ENCODE data around the gene ABCA4.

Gene ABCA4

DNA sequence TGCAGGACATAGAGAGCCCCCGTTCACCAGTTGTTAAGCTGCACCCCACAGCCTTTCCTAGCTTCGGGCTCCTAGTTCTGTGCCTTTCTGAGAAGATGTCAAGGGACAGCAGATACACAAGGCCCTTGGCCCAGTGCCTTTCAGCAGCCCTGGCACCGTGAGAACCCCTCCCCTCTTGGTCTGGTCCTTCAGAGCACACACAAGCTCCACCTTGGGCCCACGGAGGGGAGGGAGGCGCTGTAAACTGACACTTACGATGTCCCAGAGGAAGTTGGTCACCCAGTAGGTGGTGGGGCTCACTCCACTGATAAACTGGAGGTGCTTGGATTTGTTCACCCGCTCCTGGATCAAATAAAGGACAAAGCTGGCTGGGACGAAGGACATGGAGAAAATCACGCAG, 101.6 kb downstream of the ABCA4 start:
- Histone ChIP-seq H3K27ac (ENCODE audit: low read depth in 2 of 2, low read length in 2 of 2) (no peak overlapping the region), H3K9ac (ENCODE audit: low read depth in 1 of 2, low read length in 2 of 2) (no peak overlapping the region), H3K4me3 (ENCODE audit: low read length in 2 of 2) (no peak overlapping the region), H3K27me3 (ENCODE audit: control insufficient read depth in 2 of 2, insufficient read depth in 2 of 2, low read length in 2 of 2) (no peaks in the 10 kb centered on the region), H3K4me1 (ENCODE audit: control insufficient read depth in 2 of 2, insufficient read depth in 2 of 2, low read length in 2 of 2) (no peaks in the 10 kb centered on the region), H3K36me3 (ENCODE audit: control insufficient read depth in 2 of 2, insufficient read depth in 2 of 2, low read length in 2 of 2) (no peaks in the 10 kb centered on the region), H3K9me3 (ENCODE audit: control insufficient read depth in 2 of 2, low read length in 2 of 2) (no peaks in the 10 kb centered on the region)

DNA sequence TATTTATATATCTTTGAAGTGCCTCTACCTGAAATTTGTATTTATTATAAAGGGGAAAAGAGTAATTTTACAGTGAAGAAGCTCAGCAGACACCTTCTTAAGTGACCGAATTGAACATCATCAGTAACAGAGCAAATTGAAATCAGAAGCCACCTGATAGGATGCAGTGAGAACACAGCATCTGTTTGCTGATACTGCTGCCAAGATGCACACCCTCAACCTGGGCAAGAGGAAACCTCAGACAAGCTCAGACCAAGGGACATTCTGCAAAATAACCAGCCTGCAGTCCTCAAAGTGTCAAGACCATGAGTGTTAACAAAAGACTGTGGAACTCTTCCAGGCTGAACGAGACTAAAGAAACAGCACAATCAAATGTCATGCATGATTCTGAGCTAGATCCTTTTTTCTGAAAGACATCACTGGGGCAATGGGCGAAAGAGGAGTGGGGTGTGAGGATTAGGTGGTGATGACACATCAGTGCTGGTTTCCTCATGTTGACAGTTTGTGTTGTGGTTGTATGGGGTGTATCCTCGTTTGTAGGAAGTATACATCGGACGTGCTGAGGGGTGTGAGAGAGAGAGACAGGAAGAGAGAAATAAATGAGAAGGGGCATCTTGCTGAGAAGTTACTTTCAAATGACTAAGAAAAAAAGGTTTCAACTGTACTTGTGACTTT, 103.7 kb downstream of the ABCA4 start:
- H3K4me3 ChIP-seq (ENCODE audit: low read length in 2 of 2) = no peak overlapping the region
- H3K36me3 ChIP-seq (ENCODE audit: control insufficient read depth in 2 of 2, insufficient read depth in 2 of 2, low read length in 2 of 2) = no peaks in the 10 kb centered on the region
- no peak overlapping the region for H3K9ac ChIP-seq (ENCODE audit: low read depth in 1 of 2, low read length in 2 of 2)
- no peak overlapping the region for H3K27ac ChIP-seq (ENCODE audit: low read depth in 2 of 2, low read length in 2 of 2)
- no peaks in the 10 kb centered on the region for H3K27me3 ChIP-seq (ENCODE audit: control insufficient read depth in 2 of 2, insufficient read depth in 2 of 2, low read length in 2 of 2)
- peaks cover 0 to 5% of the 10 kb centered on the region in 2 donors for H3K4me1 ChIP-seq (ENCODE audit: control insufficient read depth in 2 of 2, insufficient read depth in 2 of 2, low read length in 2 of 2)
- no peaks in the 10 kb centered on the region for H3K9me3 ChIP-seq (ENCODE audit: control insufficient read depth in 2 of 2, low read length in 2 of 2)

DNA sequence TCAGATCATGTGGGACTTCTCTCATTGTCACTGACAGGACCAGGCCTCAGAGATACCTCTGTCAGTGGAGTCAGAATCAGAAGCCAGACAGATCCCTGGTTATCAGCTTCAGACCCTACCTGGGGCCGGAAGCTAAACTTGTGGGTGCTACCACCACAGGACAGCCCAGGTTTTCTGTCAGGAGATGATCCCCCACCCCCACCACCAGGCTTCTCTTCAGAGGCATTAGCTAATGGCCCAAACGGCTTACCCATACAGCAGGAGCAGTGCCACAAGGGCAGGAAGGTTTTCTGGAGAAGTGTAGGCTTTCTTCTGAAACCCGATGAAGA, 105.5 kb downstream of the ABCA4 start:
- H3K4me1 ChIP-seq (ENCODE audit: control insufficient read depth in 2 of 2, insufficient read depth in 2 of 2, low read length in 2 of 2) = peaks cover 0 to 5% of the 10 kb centered on the region in 2 donors
- H3K9ac ChIP-seq (ENCODE audit: low read depth in 1 of 2, low read length in 2 of 2) = no peak overlapping the region
- H3K27ac ChIP-seq (ENCODE audit: low read depth in 2 of 2, low read length in 2 of 2) = no peak overlapping the region
- H3K36me3 ChIP-seq (ENCODE audit: control insufficient read depth in 2 of 2, insufficient read depth in 2 of 2, low read length in 2 of 2) = no peaks in the 10 kb centered on the region
- H3K9me3 ChIP-seq (ENCODE audit: control insufficient read depth in 2 of 2, low read length in 2 of 2) = no peaks in the 10 kb centered on the region
- H3K27me3 ChIP-seq (ENCODE audit: control insufficient read depth in 2 of 2, insufficient read depth in 2 of 2, low read length in 2 of 2) = no peaks in the 10 kb centered on the region
- no peak overlapping the region for H3K4me3 ChIP-seq (ENCODE audit: low read length in 2 of 2)

DNA sequence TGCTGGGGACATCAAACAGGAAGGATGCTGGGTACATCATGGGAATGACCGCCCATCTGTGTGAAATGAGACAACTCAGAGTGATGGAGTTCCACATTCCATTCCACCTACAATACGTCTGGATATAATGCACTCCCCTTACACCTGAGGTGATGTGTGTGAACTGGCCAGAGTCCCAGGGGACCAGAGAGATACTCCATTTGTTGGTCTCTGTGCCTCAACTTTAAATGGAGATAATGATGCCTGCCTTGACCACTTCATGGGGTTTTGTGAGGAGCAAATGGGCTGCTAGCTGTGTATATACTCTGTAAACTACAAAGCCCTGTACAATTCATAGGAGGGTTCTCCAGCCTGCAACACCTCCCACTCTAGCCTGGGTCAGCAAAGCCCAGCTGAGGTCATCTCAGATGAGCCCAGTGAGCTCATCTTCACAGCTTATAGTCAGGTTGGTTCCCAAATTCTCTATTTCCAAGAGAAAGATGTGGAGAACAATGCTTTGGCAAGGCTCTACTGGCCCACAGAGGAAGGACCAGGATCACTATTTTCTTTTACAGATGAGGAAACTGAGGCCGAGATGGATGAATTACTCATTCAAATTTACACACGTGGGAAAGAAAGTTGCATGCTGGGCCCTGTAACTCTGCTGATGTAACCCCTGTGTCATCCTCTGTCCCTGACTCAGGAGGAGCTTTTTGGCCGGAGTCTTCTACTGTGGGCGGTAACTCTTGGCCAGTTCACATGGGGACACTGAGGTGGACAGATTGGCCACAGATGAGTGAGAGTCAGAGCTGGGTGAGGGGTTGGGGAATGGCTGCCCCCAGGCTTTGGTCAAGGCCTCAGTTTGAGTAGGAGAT, 106.1 kb downstream of the ABCA4 start:
- H3K36me3 ChIP-seq (ENCODE audit: control insufficient read depth in 2 of 2, insufficient read depth in 2 of 2, low read length in 2 of 2) = no peaks in the 10 kb centered on the region
- H3K27me3 ChIP-seq (ENCODE audit: control insufficient read depth in 2 of 2, insufficient read depth in 2 of 2, low read length in 2 of 2) = no peaks in the 10 kb centered on the region
- no peak overlapping the region for H3K27ac ChIP-seq (ENCODE audit: low read depth in 2 of 2, low read length in 2 of 2)
- H3K4me1 ChIP-seq (ENCODE audit: control insufficient read depth in 2 of 2, insufficient read depth in 2 of 2, low read length in 2 of 2) = peaks cover 0 to 5% of the 10 kb centered on the region in 2 donors
- no peaks in the 10 kb centered on the region for H3K9me3 ChIP-seq (ENCODE audit: control insufficient read depth in 2 of 2, low read length in 2 of 2)
- no peak overlapping the region for H3K9ac ChIP-seq (ENCODE audit: low read depth in 1 of 2, low read length in 2 of 2)
- H3K4me3 ChIP-seq (ENCODE audit: low read length in 2 of 2) = no peak overlapping the region

DNA sequence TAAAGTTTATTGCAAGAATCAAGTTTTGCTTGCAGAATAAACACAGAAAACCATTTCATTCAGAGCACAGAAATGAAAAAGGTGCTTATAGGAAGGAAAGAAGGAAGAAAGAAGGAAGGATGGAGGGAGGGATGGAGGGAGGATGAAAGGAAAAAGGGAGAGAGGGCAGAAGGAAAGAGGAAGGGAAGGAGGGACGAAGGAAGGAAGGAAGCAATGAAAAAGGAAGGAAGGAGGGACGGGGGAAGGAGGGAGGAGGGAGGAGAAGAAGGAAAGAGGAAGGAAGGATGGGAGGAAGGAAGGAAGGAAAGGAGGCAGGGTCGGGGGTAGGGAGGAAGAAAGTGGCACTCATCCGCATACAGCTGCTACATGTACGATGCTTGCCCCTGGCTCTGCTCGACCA, 106.9 kb downstream of the ABCA4 start:
- Histone ChIP-seq H3K27me3 (ENCODE audit: control insufficient read depth in 2 of 2, insufficient read depth in 2 of 2, low read length in 2 of 2) (no peaks in the 10 kb centered on the region), H3K36me3 (ENCODE audit: control insufficient read depth in 2 of 2, insufficient read depth in 2 of 2, low read length in 2 of 2) (no peaks in the 10 kb centered on the region), H3K9ac (ENCODE audit: low read depth in 1 of 2, low read length in 2 of 2) (no peak overlapping the region), H3K4me1 (ENCODE audit: control insufficient read depth in 2 of 2, insufficient read depth in 2 of 2, low read length in 2 of 2) (peaks cover 0 to 5% of the 10 kb centered on the region in 2 donors), H3K4me3 (ENCODE audit: low read length in 2 of 2) (no peak overlapping the region), H3K27ac (ENCODE audit: low read depth in 2 of 2, low read length in 2 of 2) (no peak overlapping the region), H3K9me3 (ENCODE audit: control insufficient read depth in 2 of 2, low read length in 2 of 2) (no peaks in the 10 kb centered on the region)

DNA sequence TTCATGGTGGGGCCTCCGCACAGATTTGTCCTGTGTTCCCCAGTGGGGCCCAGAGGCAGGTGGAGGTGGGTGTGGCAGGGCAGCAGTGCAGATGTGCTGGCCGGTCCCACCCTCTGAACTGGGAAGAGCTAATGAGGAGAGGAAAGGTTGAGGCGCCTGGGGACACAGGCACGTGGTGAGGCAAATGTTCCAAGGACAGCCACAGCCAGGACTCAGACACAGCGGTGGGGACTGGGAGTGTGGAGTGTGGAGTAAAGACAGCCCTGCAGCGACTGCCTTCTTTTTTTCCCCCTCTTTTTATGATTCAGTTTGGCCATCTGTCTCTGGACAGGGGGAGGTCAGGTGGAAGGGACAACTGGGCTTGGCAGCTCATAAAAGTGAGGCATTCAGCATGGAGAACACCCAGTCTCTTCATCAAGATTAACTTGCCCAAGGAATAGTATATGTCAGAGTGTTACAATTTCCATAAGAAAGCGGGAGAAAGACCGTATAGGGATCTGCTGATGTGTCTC, 107.5 kb downstream of the ABCA4 start:
- no peak overlapping the region for H3K4me3 ChIP-seq (ENCODE audit: low read length in 2 of 2)
- peaks cover 0 to 5% of the 10 kb centered on the region in 2 donors for H3K4me1 ChIP-seq (ENCODE audit: control insufficient read depth in 2 of 2, insufficient read depth in 2 of 2, low read length in 2 of 2)
- no peaks in the 10 kb centered on the region for H3K36me3 ChIP-seq (ENCODE audit: control insufficient read depth in 2 of 2, insufficient read depth in 2 of 2, low read length in 2 of 2)
- no peak overlapping the region for H3K27ac ChIP-seq (ENCODE audit: low read depth in 2 of 2, low read length in 2 of 2)
- H3K9me3 ChIP-seq (ENCODE audit: control insufficient read depth in 2 of 2, low read length in 2 of 2) = no peaks in the 10 kb centered on the region
- no peaks in the 10 kb centered on the region for H3K27me3 ChIP-seq (ENCODE audit: control insufficient read depth in 2 of 2, insufficient read depth in 2 of 2, low read length in 2 of 2)
- no peak overlapping the region for H3K9ac ChIP-seq (ENCODE audit: low read depth in 1 of 2, low read length in 2 of 2)

DNA sequence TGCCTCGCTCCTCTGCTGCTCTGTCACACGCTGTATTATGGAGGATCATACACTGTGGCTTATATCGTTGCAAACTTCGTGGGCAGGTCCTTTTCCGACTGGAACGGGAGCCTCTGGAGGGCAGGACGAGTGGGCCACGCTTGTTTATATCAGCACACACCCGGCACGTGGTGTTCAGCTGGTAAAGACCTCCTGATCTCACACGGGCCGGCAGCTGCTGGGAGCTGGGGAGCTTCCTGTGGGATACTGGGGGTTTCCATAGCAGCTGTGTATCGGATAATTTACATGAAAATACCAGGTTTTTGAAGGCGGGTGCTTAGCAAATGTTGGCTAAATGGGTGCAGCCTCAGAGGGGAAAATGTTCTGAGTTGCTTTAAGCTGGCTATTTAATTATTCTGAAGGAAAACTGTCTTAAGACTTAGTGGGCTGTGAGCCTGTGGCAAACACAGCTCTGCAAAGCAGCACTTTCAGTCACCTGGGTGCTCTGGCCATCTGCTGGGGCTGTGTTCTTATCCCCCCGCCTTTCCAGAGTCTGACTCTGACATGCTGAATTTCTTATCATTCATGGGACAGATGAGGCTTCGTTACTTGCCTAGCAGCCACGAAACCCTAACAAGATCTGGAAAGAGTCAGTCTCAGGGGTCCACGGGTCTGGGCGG, 108.1 kb downstream of the ABCA4 start:
- Histone ChIP-seq H3K9ac (ENCODE audit: low read depth in 1 of 2, low read length in 2 of 2) (no peak overlapping the region), H3K4me3 (ENCODE audit: low read length in 2 of 2) (no peak overlapping the region), H3K36me3 (ENCODE audit: control insufficient read depth in 2 of 2, insufficient read depth in 2 of 2, low read length in 2 of 2) (no peaks in the 10 kb centered on the region), H3K27ac (ENCODE audit: low read depth in 2 of 2, low read length in 2 of 2) (no peak overlapping the region), H3K27me3 (ENCODE audit: control insufficient read depth in 2 of 2, insufficient read depth in 2 of 2, low read length in 2 of 2) (no peaks in the 10 kb centered on the region), H3K9me3 (ENCODE audit: control insufficient read depth in 2 of 2, low read length in 2 of 2) (no peaks in the 10 kb centered on the region), H3K4me1 (ENCODE audit: control insufficient read depth in 2 of 2, insufficient read depth in 2 of 2, low read length in 2 of 2) (peaks cover 0 to 5% of the 10 kb centered on the region in 2 donors)

DNA sequence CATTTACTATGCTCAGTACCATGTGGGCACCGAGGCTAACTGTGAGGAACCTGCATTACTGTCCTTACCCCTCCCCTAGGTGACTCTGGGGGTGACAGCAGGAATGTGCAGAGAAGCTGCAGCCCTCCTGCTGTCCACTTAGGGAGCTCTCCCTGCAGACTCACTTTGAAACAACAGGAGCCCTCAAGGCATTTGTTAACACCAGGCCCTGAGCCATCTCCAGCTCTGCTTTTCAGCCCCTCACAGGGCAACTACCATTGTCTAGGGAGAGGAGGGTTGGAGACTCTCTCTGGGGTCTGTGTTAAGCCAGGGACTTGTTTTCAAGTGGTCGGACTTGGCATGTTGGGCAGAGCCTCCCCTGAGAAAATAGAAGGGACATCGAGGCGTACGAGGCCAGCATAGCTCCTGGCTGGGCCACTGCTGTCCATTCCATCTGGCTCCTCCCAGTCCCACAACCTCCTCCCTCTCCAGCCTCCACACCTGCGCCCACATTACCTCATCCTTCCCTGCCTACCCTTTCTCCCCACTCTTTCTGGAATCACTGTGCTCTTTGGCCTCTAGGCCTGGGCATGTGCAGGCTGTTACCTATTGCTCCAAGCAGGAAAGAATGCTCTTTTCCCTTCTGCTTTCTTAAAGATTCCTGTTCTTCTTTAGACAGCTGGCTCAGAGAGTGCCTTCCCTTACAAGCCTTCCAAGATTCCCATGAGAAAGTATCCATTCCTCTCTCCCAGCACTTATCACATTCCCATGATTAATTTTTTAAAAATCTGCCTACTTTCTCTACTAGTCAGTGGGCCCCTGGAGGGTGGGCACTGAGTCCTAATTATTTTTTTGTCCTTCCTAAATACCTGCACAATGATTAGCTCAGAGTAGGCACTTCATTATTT, 109.0 kb downstream of the ABCA4 start:
- H3K9ac ChIP-seq (ENCODE audit: low read depth in 1 of 2, low read length in 2 of 2) = no peak overlapping the region
- H3K4me1 ChIP-seq (ENCODE audit: control insufficient read depth in 2 of 2, insufficient read depth in 2 of 2, low read length in 2 of 2) = peaks cover 0 to 5% of the 10 kb centered on the region in 2 donors
- no peak overlapping the region for H3K4me3 ChIP-seq (ENCODE audit: low read length in 2 of 2)
- H3K9me3 ChIP-seq (ENCODE audit: control insufficient read depth in 2 of 2, low read length in 2 of 2) = no peaks in the 10 kb centered on the region
- no peaks in the 10 kb centered on the region for H3K36me3 ChIP-seq (ENCODE audit: control insufficient read depth in 2 of 2, insufficient read depth in 2 of 2, low read length in 2 of 2)
- no peaks in the 10 kb centered on the region for H3K27me3 ChIP-seq (ENCODE audit: control insufficient read depth in 2 of 2, insufficient read depth in 2 of 2, low read length in 2 of 2)
- no peak overlapping the region for H3K27ac ChIP-seq (ENCODE audit: low read depth in 2 of 2, low read length in 2 of 2)

DNA sequence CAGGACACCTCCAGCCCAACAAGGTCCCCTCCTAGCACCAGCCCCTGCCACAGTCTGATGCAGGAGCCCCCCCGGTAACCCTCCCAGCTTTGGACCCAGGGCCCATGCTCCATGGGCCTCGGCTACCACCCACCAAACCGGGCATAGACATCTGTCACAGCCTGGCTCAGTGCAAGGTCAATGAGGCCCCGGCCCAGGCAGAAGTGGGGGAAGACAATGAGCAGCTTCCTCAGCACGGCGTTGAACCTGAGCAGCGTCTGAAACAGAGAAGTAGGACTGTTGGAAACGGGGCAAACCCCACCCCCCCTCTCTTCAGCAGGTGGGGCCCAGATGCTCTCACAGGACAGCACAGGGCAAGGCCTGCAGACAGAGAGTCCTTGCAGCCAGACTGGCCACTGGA, 109.8 kb downstream of the ABCA4 start:
- Histone ChIP-seq H3K36me3 (ENCODE audit: control insufficient read depth in 2 of 2, insufficient read depth in 2 of 2, low read length in 2 of 2) (no peaks in the 10 kb centered on the region), H3K27ac (ENCODE audit: low read depth in 2 of 2, low read length in 2 of 2) (no peak overlapping the region), H3K9me3 (ENCODE audit: control insufficient read depth in 2 of 2, low read length in 2 of 2) (no peaks in the 10 kb centered on the region), H3K4me3 (ENCODE audit: low read length in 2 of 2) (no peak overlapping the region), H3K9ac (ENCODE audit: low read depth in 1 of 2, low read length in 2 of 2) (no peak overlapping the region), H3K27me3 (ENCODE audit: control insufficient read depth in 2 of 2, insufficient read depth in 2 of 2, low read length in 2 of 2) (no peaks in the 10 kb centered on the region), H3K4me1 (ENCODE audit: control insufficient read depth in 2 of 2, insufficient read depth in 2 of 2, low read length in 2 of 2) (peaks cover 0 to 5% of the 10 kb centered on the region in 2 donors)
